ENCODE data around the gene DUSP8.

- no peak for TF ChIP-seq POLR2A (IDR thresholded peaks at IDR 0.05)
- no peak for TF ChIP-seq CTCF (IDR thresholded peaks at IDR 0.05)
Observed at GRCh38 chr11:1570896-1571759, 943 bp downstream of the DUSP8 start.

All from suprapubic skin (tissue), 3 donors.